T-helper 17 cell (primary cell): ENCODE results near the gene UNC5A. TPM values are rescaled to one million over a fixed set of nuclear protein-coding genes. Genes with fewer than 3 reads are reported as not detected.
A peak's percentile ranks its signal among the peaks of the same experiment; 100 is the strongest.

Experiments
- ATAC-seq: fragments of 150-1000 bp; cut with Tn5 transposase; 2 replicates; pipeline ENCODE4 v1.10.0; 2021; ENCODE audit warnings: mild to moderate bottlenecking, moderate library complexity
- DNase-seq, 3 donors: peaks; one replicate each; pipeline versions ENCODE4 v3.0.0 to v3.0.0-alpha.2; 2020 to 2021
- H3K9me3 ChIP-seq: one replicate; pipeline ENCODE4 v1.7.0; 2013; ENCODE audit warnings: low read length, mild to moderate bottlenecking; ENCODE audit not compliant: control insufficient read depth, poor library complexity, severe bottlenecking
- H3K27ac Mint-ChIP-seq: one replicate; pipeline ENCODE4 v1.8.0; 2022; ENCODE audit warnings: mild to moderate bottlenecking, moderate library complexity, mixed read lengths
- H3K27me3 Mint-ChIP-seq: one replicate; pipeline ENCODE4 v1.8.0; 2022; ENCODE audit warnings: mixed read lengths
- H3K36me3 Mint-ChIP-seq: one replicate; pipeline ENCODE4 v1.8.0; 2022; ENCODE audit warnings: low read depth, mixed read lengths
- H3K4me1 Mint-ChIP-seq: one replicate; pipeline ENCODE4 v1.8.0; 2022; ENCODE audit warnings: mild to moderate bottlenecking, mixed read lengths
- H3K4me3 Mint-ChIP-seq: one replicate; pipeline ENCODE4 v1.8.0; 2022; ENCODE audit warnings: mild to moderate bottlenecking, moderate library complexity, mixed read lengths
- total RNA-seq, 4 donors: library from RNA in 2 of 4; stranded (reverse) in 2 of 4; gene quantifications; one replicate each; pipeline ENCODE4 v1.2.3 and lab custom pipeline; 2022 to 2026

UNC5A gene
- total RNA-seq, 2 donors from 2014 or later, result not detected

GRCh38 chr5:176895831-176896230 lies 85.5 kb downstream of the UNC5A start:
- Mint-ChIP-seq H3K36me3 (peaks cover 3% of the 10 kb centered on the region), H3K27me3 (peaks cover 20% of the 10 kb centered on the region), H3K4me3 (no peak overlapping the region), H3K4me1 (peaks cover 31% of the 10 kb centered on the region), H3K27ac (no peak overlapping the region)
- H3K9me3 ChIP-seq, result no peaks in the 10 kb centered on the region
- no peak for ATAC-seq
- no peak for DNase-seq

- no peak for DNase-seq
- Mint-ChIP-seq H3K4me3 (no peak overlapping the region), H3K27me3 (peaks cover 8% of the 10 kb centered on the region), H3K27ac (peak overlapping the region; percentile 49), H3K36me3 (peaks cover 3% of the 10 kb centered on the region), H3K4me1 (peaks cover 34% of the 10 kb centered on the region)
- no peak for ATAC-seq
- no peaks in the 10 kb centered on the region for H3K9me3 ChIP-seq
These were observed 86.9 kb downstream of the UNC5A start for GRCh38 chr5:176897263-176897662.

- ATAC-seq (peak; percentile 35), DNase-seq (no peak)
- peak within 1 kb of the TSS; percentile 64 for H3K4me3 Mint-ChIP-seq
- H3K9me3 ChIP-seq, result no peaks in the 10 kb centered on the region
- no peak within 1 kb of the TSS for H3K27ac Mint-ChIP-seq
- peaks cover 3% of the 10 kb centered on the region for H3K36me3 Mint-ChIP-seq
- peaks cover 34% of the 10 kb centered on the region for H3K4me1 Mint-ChIP-seq
- H3K27me3 Mint-ChIP-seq, result no peaks in the 10 kb centered on the region
These were observed 89.0 kb downstream of the UNC5A start, which contains the start of gene HK3 for GRCh38 chr5:176899296-176899891. Gene HK3, minus strand, starts transcription at chr5:176899346. Its CDS starts 3,187 bp downstream, at chr5:176896159.

- no peaks in the 10 kb centered on the region for H3K9me3 ChIP-seq
- no peak for ATAC-seq
- Mint-ChIP-seq H3K36me3 (peaks cover 6% of the 10 kb centered on the region), H3K27ac (no peak overlapping the region), H3K4me1 (peaks cover 34% of the 10 kb centered on the region), H3K27me3 (no peaks in the 10 kb centered on the region), H3K4me3 (no peak overlapping the region)
- DNase-seq, result no peak
These were observed 89.8 kb downstream of the UNC5A start for GRCh38 chr5:176899946-176900779.

GRCh38 chr5:176900780-176901204 lies 90.4 kb downstream of the UNC5A start:
- Mint-ChIP-seq H3K4me3 (no peak overlapping the region), H3K27me3 (no peaks in the 10 kb centered on the region), H3K4me1 (peaks cover 34% of the 10 kb centered on the region), H3K27ac (no peak overlapping the region), H3K36me3 (peaks cover 6% of the 10 kb centered on the region)
- DNase-seq (no peak), ATAC-seq (no peak)
- no peaks in the 10 kb centered on the region for H3K9me3 ChIP-seq

- DNase-seq (no peak), ATAC-seq (no peak)
- Mint-ChIP-seq H3K27me3 (no peaks in the 10 kb centered on the region), H3K27ac (no peak overlapping the region), H3K4me3 (no peak overlapping the region), H3K36me3 (peaks cover 6% of the 10 kb centered on the region), H3K4me1 (peaks cover 32% of the 10 kb centered on the region)
- H3K9me3 ChIP-seq, result no peaks in the 10 kb centered on the region
These were observed 91.1 kb downstream of the UNC5A start for GRCh38 chr5:176901260-176902101.

GRCh38 chr5:176902102-176902814 lies 91.9 kb downstream of the UNC5A start:
- Mint-ChIP-seq H3K36me3 (peaks cover 6% of the 10 kb centered on the region), H3K4me1 (peaks cover 30% of the 10 kb centered on the region), H3K27me3 (no peaks in the 10 kb centered on the region), H3K27ac (no peak overlapping the region), H3K4me3 (no peak overlapping the region)
- no peaks in the 10 kb centered on the region for H3K9me3 ChIP-seq
- ATAC-seq (no peak), DNase-seq (no peak)

- H3K4me3 Mint-ChIP-seq, result no peak overlapping the region
- ATAC-seq (no peak), DNase-seq (no peak)
- H3K27ac Mint-ChIP-seq, result no peak overlapping the region
- H3K9me3 ChIP-seq, result no peaks in the 10 kb centered on the region
- peaks cover 26% of the 10 kb centered on the region for H3K4me1 Mint-ChIP-seq
- H3K36me3 Mint-ChIP-seq, result peaks cover 8% of the 10 kb centered on the region
- no peaks in the 10 kb centered on the region for H3K27me3 Mint-ChIP-seq
These were observed 92.7 kb downstream of the UNC5A start for GRCh38 chr5:176902911-176903664.

GRCh38 chr5:176904276-176904675 lies 93.9 kb downstream of the UNC5A start:
- DNase-seq, result no peak
- no peaks in the 10 kb centered on the region for H3K27me3 Mint-ChIP-seq
- H3K9me3 ChIP-seq, result no peaks in the 10 kb centered on the region
- H3K4me1 Mint-ChIP-seq, result peaks cover 19% of the 10 kb centered on the region
- no peak for ATAC-seq
- H3K4me3 Mint-ChIP-seq, result no peak overlapping the region
- H3K36me3 Mint-ChIP-seq, result peaks cover 8% of the 10 kb centered on the region
- H3K27ac Mint-ChIP-seq, result peak overlapping the region; percentile 29

GRCh38 chr5:176906126-176906525 lies 95.8 kb downstream of the UNC5A start:
- DNase-seq (no peak), ATAC-seq (no peak)
- H3K27me3 Mint-ChIP-seq, result no peaks in the 10 kb centered on the region
- peaks cover 7% of the 10 kb centered on the region for H3K4me1 Mint-ChIP-seq
- no peak overlapping the region for H3K27ac Mint-ChIP-seq
- no peak overlapping the region for H3K4me3 Mint-ChIP-seq
- peaks cover 8% of the 10 kb centered on the region for H3K36me3 Mint-ChIP-seq
- H3K9me3 ChIP-seq, result no peaks in the 10 kb centered on the region

- H3K9me3 ChIP-seq, result no peaks in the 10 kb centered on the region
- DNase-seq (no peak), ATAC-seq (no peak)
- no peaks in the 10 kb centered on the region for H3K27me3 Mint-ChIP-seq
- peaks cover 9% of the 10 kb centered on the region for H3K36me3 Mint-ChIP-seq
- no peak overlapping the region for H3K4me3 Mint-ChIP-seq
- peaks cover 5% of the 10 kb centered on the region for H3K4me1 Mint-ChIP-seq
- no peak overlapping the region for H3K27ac Mint-ChIP-seq
These were observed 96.4 kb downstream of the UNC5A start for GRCh38 chr5:176906796-176907195.

- DNase-seq (no peak), ATAC-seq (no peak)
- no peak overlapping the region for H3K4me3 Mint-ChIP-seq
- peaks cover 9% of the 10 kb centered on the region for H3K36me3 Mint-ChIP-seq
- peak overlapping the region; percentile 61 for H3K27ac Mint-ChIP-seq
- H3K4me1 Mint-ChIP-seq, result peaks cover 9% of the 10 kb centered on the region
- H3K27me3 Mint-ChIP-seq, result no peaks in the 10 kb centered on the region
- H3K9me3 ChIP-seq, result no peaks in the 10 kb centered on the region
These were observed 98.5 kb downstream of the UNC5A start for GRCh38 chr5:176908675-176909368.
